Measurements from ENCODE around the gene ZNF322. TPM values are rescaled to one million over a fixed set of nuclear protein-coding genes. Genes with fewer than 3 reads are reported as not detected.

ZNF322 gene
- polyA plus RNA-seq, 3 donors = 2.0 to 5.1 (median 3.6) TPM

GRCh38 chr6:26646074-26646473, 13.5 kb downstream of the ZNF322 start:
- Histone ChIP-seq H2AFZ (ENCODE audit: insufficient read depth, low read depth, low read length, poor library complexity, severe bottlenecking) (no peak overlapping the region), H3K9ac (ENCODE audit: insufficient read depth, low read length, poor library complexity, severe bottlenecking) (no peak overlapping the region), H3K9me3 (replicated peaks in 1 of 2; ENCODE audit: control insufficient read depth in 1 of 2, insufficient read depth in 1 of 2, low read length in 2 of 2) (peaks cover 24 to 73% of the 10 kb centered on the region in 2 donors), H3K27me3 (ENCODE audit: control insufficient read depth in 2 of 2, insufficient read depth in 2 of 2, low read length in 2 of 2) (no peaks in the 10 kb centered on the region), H3K4me1 (ENCODE audit: control insufficient read depth in 1 of 2, insufficient read depth in 2 of 2, low read length in 2 of 2) (no peaks in the 10 kb centered on the region), H3K4me2 (replicated peaks; ENCODE audit: extremely low read depth, low read length, poor library complexity, severe bottlenecking) (no peak overlapping the region), H3K4me3 (replicated peaks in 1 of 3; ENCODE audit: low read depth in 2 of 3, low read length in 3 of 3) (no peak overlapping the region), H3K36me3 (replicated peaks in 1 of 2; ENCODE audit: control insufficient read depth in 1 of 2, insufficient read depth in 2 of 2, low read length in 2 of 2) (peaks cover 32 to 83% of the 10 kb centered on the region in 2 donors), H3K27ac (ENCODE audit: low read depth in 1 of 2, low read length in 2 of 2) (no peak overlapping the region), H3K79me2 (ENCODE audit: insufficient read depth, low read length) (peaks cover 38% of the 10 kb centered on the region), H4K20me1 (ENCODE audit: insufficient read depth, low read length) (no peaks in the 10 kb centered on the region)
- Mint-ChIP-seq H3K4me1 (no peaks in the 10 kb centered on the region), H3K27me3 (ENCODE audit: low read depth in 3 of 3) (no peaks in the 10 kb centered on the region), H3K9me3 (peaks cover 28 to 58% (median 53%) of the 10 kb centered on the region in 7 donors), H3K27ac (no peak overlapping the region), H3K4me3 (no peak overlapping the region), H3K36me3 (peaks cover 57 to 64% of the 10 kb centered on the region in 2 donors)
- no peak for TF ChIP-seq CTCF (IDR thresholded peaks at IDR 0.05)
- no CpG with 5 or more reads among the region's 1 CpG for WGBS (ENCODE audit: insufficient coverage)
- DNase-seq = no peak
- intact Hi-C loops (cut with micrococcal nuclease) = no loop called here

GRCh38 chr6:26640806-26641205, 18.7 kb downstream of the ZNF322 start:
- Mint-ChIP-seq H3K9me3 (peaks cover 38 to 64% (median 55%) of the 10 kb centered on the region in 7 donors), H3K27me3 (ENCODE audit: low read depth in 3 of 3) (no peaks in the 10 kb centered on the region), H3K4me1 (no peaks in the 10 kb centered on the region), H3K27ac (no peak overlapping the region), H3K36me3 (peaks cover 56 to 68% of the 10 kb centered on the region in 2 donors), H3K4me3 (no peak overlapping the region)
- Histone ChIP-seq H3K4me2 (replicated peaks; ENCODE audit: extremely low read depth, low read length, poor library complexity, severe bottlenecking) (no peak overlapping the region), H3K9me3 (replicated peaks in 1 of 2; ENCODE audit: control insufficient read depth in 1 of 2, insufficient read depth in 1 of 2, low read length in 2 of 2) (peaks cover 24 to 75% of the 10 kb centered on the region in 2 donors), H3K4me1 (ENCODE audit: control insufficient read depth in 1 of 2, insufficient read depth in 2 of 2, low read length in 2 of 2) (no peaks in the 10 kb centered on the region), H3K4me3 (replicated peaks in 1 of 3; ENCODE audit: low read depth in 2 of 3, low read length in 3 of 3) (peak overlapping the region in 1 of 3 experiments; percentile 20), H3K27me3 (ENCODE audit: control insufficient read depth in 2 of 2, insufficient read depth in 2 of 2, low read length in 2 of 2) (no peaks in the 10 kb centered on the region), H3K79me2 (ENCODE audit: insufficient read depth, low read length) (peaks cover 13% of the 10 kb centered on the region), H4K20me1 (ENCODE audit: insufficient read depth, low read length) (no peaks in the 10 kb centered on the region), H3K9ac (ENCODE audit: insufficient read depth, low read length, poor library complexity, severe bottlenecking) (no peak overlapping the region), H3K36me3 (replicated peaks in 1 of 2; ENCODE audit: control insufficient read depth in 1 of 2, insufficient read depth in 2 of 2, low read length in 2 of 2) (peaks cover 56 to 74% of the 10 kb centered on the region in 2 donors), H2AFZ (ENCODE audit: insufficient read depth, low read depth, low read length, poor library complexity, severe bottlenecking) (no peak overlapping the region), H3K27ac (ENCODE audit: low read depth in 1 of 2, low read length in 2 of 2) (no peak overlapping the region)
- 100% methylated on average over 1 of the region's 2 CpGs for WGBS (ENCODE audit: insufficient coverage)
- TF ChIP-seq CTCF (IDR thresholded peaks at IDR 0.05) = no peak
- no peak for DNase-seq
- intact Hi-C loops (cut with micrococcal nuclease) = no loop called here
